Prostate gland (tissue), 2 donors: ENCODE measurements around the gene E2F1.

ENCODE experiments used
- CTCF ChIP-seq, 4 experiments: fragments of 200-600 bp in 2 of 4; fragments of 450-650 bp in 2 of 4; sonication (generic) in 2 of 4; IDR thresholded peaks; 1 replicate in 3 of 4; 2 replicates in 1 of 4; pipeline ENCODE4 v1.5.1; 2016 to 2019; ENCODE audit warnings: antibody characterized with exemption in 4 of 4, mild to moderate bottlenecking in 2 of 4, moderate library complexity in 2 of 4
- POLR2A ChIP-seq: fragments of 450-650 bp; IDR thresholded peaks from one replicate; pipeline ENCODE4 v1.6.1; 2016; ENCODE audit warnings: antibody characterized with exemption, mild to moderate bottlenecking
- POLR2AphosphoS5 ChIP-seq: sonication (generic); formaldehyde crosslinking; IDR thresholded peaks from one replicate; pipeline ENCODE4 v1.6.1; 2017; ENCODE audit warnings: antibody characterized with exemption

- TF ChIP-seq POLR2A (no peak), CTCF (IDR thresholded peaks at IDR 0.05) (no peak), POLR2AphosphoS5 (no peak)
Observed at GRCh38 chr20:33679758-33680485, 6.3 kb downstream of the E2F1 start.
